ENCODE results near the gene VDAC1. TPM values are rescaled to one million over a fixed set of nuclear protein-coding genes. Genes with fewer than 3 reads are reported as not detected.

VDAC1 gene
- total RNA-seq, 2 donors from 2014 or later: 202 to 226 TPM

DNA sequence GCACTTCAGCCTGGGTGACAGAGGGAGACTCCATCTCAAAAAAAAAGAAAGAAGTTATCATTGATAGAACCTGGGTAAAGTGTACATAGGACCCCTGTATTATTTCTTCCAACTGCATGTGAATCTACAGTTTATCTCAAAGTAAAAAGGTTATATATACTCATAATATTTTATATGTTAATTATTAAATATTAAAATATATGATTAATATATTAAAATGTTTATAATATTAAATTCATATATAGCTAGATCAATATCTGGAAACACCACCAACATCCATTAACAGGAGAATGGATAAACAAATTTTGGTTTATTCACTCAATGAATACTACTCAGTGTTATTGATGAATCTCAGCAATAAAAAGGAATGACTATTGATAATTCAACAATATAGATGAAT is 56.1 kb downstream of the VDAC1 start:
- Histone ChIP-seq H3K4me1 (ENCODE audit: control insufficient read depth, insufficient read depth, low read length) (no peaks in the 10 kb centered on the region), H3K4me3 (ENCODE audit: low read length) (no peak overlapping the region), H3K27me3 (ENCODE audit: control insufficient read depth, insufficient read depth, low read length, poor library complexity, severe bottlenecking) (peaks cover 4% of the 10 kb centered on the region), H3K36me3 (ENCODE audit: control insufficient read depth, insufficient read depth, low read length) (no peaks in the 10 kb centered on the region), H3K27ac (ENCODE audit: low read depth, low read length) (no peak overlapping the region), H3K9me3 (ENCODE audit: control insufficient read depth, low read length) (no peaks in the 10 kb centered on the region), H3K9ac (ENCODE audit: extremely low read depth, low read length, poor library complexity, severe bottlenecking) (no peak overlapping the region)
- Mint-ChIP-seq H3K27ac (no peak overlapping the region), H3K9me3 (no peaks in the 10 kb centered on the region), H3K36me3 (ENCODE audit: low read depth) (peaks cover 2% of the 10 kb centered on the region), H3K27me3 (ENCODE audit: insufficient read depth) (peaks cover 1% of the 10 kb centered on the region), H3K4me1 (no peaks in the 10 kb centered on the region), H3K4me3 (no peak overlapping the region)
- TF ChIP-seq, protein P1, sequence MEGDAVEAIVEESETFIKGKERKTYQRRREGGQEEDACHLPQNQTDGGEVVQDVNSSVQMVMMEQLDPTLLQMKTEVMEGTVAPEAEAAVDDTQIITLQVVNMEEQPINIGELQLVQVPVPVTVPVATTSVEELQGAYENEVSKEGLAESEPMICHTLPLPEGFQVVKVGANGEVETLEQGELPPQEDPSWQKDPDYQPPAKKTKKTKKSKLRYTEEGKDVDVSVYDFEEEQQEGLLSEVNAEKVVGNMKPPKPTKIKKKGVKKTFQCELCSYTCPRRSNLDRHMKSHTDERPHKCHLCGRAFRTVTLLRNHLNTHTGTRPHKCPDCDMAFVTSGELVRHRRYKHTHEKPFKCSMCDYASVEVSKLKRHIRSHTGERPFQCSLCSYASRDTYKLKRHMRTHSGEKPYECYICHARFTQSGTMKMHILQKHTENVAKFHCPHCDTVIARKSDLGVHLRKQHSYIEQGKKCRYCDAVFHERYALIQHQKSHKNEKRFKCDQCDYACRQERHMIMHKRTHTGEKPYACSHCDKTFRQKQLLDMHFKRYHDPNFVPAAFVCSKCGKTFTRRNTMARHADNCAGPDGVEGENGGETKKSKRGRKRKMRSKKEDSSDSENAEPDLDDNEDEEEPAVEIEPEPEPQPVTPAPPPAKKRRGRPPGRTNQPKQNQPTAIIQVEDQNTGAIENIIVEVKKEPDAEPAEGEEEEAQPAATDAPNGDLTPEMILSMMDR (conservative IDR thresholded peaks at IDR 0.05): no peak
- DNase-seq: no peak

DNA sequence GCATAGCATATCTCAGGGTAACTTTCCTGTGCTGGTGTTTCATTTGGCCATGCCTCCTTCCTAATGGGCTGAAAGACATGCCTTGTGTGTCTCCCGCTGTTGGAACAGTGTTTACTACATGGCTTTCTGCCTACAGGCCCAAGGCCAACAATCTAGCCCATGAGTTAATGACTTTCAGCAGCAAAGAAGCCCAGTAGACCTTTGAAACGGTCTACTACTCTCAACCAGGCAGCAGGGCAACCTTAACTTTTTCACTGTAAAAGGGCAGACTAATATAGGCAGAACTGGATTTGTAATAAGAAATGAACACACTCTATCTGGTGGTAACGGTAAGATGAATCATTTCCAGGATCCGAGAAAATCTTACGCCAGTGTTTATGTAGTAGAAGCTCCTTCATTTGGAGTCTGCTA is 57.3 kb downstream of the VDAC1 start:
- no peaks in the 10 kb centered on the region for H3K4me1 ChIP-seq (ENCODE audit: control insufficient read depth, insufficient read depth, low read length)
- H3K4me1 Mint-ChIP-seq: no peaks in the 10 kb centered on the region
- no peaks in the 10 kb centered on the region for H3K36me3 Mint-ChIP-seq (ENCODE audit: low read depth)
- H3K27me3 Mint-ChIP-seq (ENCODE audit: insufficient read depth): peaks cover 1% of the 10 kb centered on the region
- no peaks in the 10 kb centered on the region for H3K9me3 ChIP-seq (ENCODE audit: control insufficient read depth, low read length)
- no peak overlapping the region for H3K27ac ChIP-seq (ENCODE audit: low read depth, low read length)
- H3K27me3 ChIP-seq (ENCODE audit: control insufficient read depth, insufficient read depth, low read length, poor library complexity, severe bottlenecking): peaks cover 4% of the 10 kb centered on the region
- H3K27ac Mint-ChIP-seq: no peak overlapping the region
- no peaks in the 10 kb centered on the region for H3K9me3 Mint-ChIP-seq
- WGBS, 2 experiments (ENCODE audit: insufficient coverage in 1 of 2, insufficient read length in 1 of 2): 93 to 97% methylated on average over 5 of the region's 5 CpGs
- H3K4me3 Mint-ChIP-seq: no peak overlapping the region
- H3K9ac ChIP-seq (ENCODE audit: extremely low read depth, low read length, poor library complexity, severe bottlenecking): no peak overlapping the region
- no peaks in the 10 kb centered on the region for H3K36me3 ChIP-seq (ENCODE audit: control insufficient read depth, insufficient read depth, low read length)
- TF ChIP-seq, protein P1 (conservative IDR thresholded peaks at IDR 0.05): no peak
- no peak overlapping the region for H3K4me3 ChIP-seq (ENCODE audit: low read length)
- no peak for DNase-seq

DNA sequence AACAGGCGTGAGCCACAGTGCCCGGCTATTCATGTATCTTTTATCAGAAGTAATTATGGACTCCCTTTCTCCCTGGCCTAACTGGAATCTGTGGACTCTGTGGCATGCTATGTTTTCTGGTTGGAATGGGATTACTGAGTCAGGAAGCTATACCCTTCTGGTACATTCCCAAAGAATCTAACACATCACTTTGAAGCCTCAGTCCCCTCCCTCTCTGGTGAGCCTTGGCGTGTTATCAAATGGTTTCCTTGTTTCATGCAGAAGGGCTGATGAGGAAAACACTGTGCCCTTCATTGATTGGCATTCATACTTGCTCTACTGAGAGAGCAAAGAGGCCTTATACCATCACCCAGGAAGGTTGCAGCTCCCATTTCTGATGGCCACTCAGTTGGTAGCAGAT is 59.2 kb downstream of the VDAC1 start:
- 91 to 100% methylated on average over 2 to 3 of the region's 3 CpGs for WGBS, 2 experiments (ENCODE audit: insufficient coverage in 1 of 2, insufficient read length in 1 of 2)
- Histone ChIP-seq H3K4me1 (ENCODE audit: control insufficient read depth, insufficient read depth, low read length) (no peaks in the 10 kb centered on the region), H3K4me3 (ENCODE audit: low read length) (no peak overlapping the region), H3K27ac (ENCODE audit: low read depth, low read length) (no peak overlapping the region), H3K27me3 (ENCODE audit: control insufficient read depth, insufficient read depth, low read length, poor library complexity, severe bottlenecking) (peaks cover 4% of the 10 kb centered on the region), H3K9ac (ENCODE audit: extremely low read depth, low read length, poor library complexity, severe bottlenecking) (no peak overlapping the region), H3K9me3 (ENCODE audit: control insufficient read depth, low read length) (no peaks in the 10 kb centered on the region), H3K36me3 (ENCODE audit: control insufficient read depth, insufficient read depth, low read length) (no peaks in the 10 kb centered on the region)
- no peak overlapping the region for H3K4me3 Mint-ChIP-seq
- no peak overlapping the region for H3K27ac Mint-ChIP-seq
- H3K36me3 Mint-ChIP-seq (ENCODE audit: low read depth): no peaks in the 10 kb centered on the region
- TF ChIP-seq, protein P1 (conservative IDR thresholded peaks at IDR 0.05): no peak
- DNase-seq: peak; percentile 18
- H3K27me3 Mint-ChIP-seq (ENCODE audit: insufficient read depth): peaks cover 1% of the 10 kb centered on the region
- no peaks in the 10 kb centered on the region for H3K4me1 Mint-ChIP-seq
- no peaks in the 10 kb centered on the region for H3K9me3 Mint-ChIP-seq
